ENCODE results near the gene MYO5A.

GRCh38 chr15:52362497-52362896, 166.2 kb downstream of the MYO5A start:
- TF ChIP-seq YY1 (tag by site-specific recombination; IDR thresholded peaks at IDR 0.05) (no peak), ZNF530 (tag by site-specific recombination; IDR thresholded peaks at IDR 0.05; ENCODE audit: low read depth) (no peak)
- TF ChIP-seq, protein P1, sequence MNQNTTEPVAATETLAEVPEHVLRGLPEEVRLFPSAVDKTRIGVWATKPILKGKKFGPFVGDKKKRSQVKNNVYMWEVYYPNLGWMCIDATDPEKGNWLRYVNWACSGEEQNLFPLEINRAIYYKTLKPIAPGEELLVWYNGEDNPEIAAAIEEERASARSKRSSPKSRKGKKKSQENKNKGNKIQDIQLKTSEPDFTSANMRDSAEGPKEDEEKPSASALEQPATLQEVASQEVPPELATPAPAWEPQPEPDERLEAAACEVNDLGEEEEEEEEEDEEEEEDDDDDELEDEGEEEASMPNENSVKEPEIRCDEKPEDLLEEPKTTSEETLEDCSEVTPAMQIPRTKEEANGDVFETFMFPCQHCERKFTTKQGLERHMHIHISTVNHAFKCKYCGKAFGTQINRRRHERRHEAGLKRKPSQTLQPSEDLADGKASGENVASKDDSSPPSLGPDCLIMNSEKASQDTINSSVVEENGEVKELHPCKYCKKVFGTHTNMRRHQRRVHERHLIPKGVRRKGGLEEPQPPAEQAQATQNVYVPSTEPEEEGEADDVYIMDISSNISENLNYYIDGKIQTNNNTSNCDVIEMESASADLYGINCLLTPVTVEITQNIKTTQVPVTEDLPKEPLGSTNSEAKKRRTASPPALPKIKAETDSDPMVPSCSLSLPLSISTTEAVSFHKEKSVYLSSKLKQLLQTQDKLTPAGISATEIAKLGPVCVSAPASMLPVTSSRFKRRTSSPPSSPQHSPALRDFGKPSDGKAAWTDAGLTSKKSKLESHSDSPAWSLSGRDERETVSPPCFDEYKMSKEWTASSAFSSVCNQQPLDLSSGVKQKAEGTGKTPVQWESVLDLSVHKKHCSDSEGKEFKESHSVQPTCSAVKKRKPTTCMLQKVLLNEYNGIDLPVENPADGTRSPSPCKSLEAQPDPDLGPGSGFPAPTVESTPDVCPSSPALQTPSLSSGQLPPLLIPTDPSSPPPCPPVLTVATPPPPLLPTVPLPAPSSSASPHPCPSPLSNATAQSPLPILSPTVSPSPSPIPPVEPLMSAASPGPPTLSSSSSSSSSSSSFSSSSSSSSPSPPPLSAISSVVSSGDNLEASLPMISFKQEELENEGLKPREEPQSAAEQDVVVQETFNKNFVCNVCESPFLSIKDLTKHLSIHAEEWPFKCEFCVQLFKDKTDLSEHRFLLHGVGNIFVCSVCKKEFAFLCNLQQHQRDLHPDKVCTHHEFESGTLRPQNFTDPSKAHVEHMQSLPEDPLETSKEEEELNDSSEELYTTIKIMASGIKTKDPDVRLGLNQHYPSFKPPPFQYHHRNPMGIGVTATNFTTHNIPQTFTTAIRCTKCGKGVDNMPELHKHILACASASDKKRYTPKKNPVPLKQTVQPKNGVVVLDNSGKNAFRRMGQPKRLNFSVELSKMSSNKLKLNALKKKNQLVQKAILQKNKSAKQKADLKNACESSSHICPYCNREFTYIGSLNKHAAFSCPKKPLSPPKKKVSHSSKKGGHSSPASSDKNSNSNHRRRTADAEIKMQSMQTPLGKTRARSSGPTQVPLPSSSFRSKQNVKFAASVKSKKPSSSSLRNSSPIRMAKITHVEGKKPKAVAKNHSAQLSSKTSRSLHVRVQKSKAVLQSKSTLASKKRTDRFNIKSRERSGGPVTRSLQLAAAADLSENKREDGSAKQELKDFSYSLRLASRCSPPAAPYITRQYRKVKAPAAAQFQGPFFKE (tag by site-specific recombination; IDR thresholded peaks at IDR 0.05; ENCODE audit: borderline replicate concordance) = no peak

Measured in HEK293 (cell line).